ENCODE data around the gene ENTPD3.

Gene ENTPD3, protein sequence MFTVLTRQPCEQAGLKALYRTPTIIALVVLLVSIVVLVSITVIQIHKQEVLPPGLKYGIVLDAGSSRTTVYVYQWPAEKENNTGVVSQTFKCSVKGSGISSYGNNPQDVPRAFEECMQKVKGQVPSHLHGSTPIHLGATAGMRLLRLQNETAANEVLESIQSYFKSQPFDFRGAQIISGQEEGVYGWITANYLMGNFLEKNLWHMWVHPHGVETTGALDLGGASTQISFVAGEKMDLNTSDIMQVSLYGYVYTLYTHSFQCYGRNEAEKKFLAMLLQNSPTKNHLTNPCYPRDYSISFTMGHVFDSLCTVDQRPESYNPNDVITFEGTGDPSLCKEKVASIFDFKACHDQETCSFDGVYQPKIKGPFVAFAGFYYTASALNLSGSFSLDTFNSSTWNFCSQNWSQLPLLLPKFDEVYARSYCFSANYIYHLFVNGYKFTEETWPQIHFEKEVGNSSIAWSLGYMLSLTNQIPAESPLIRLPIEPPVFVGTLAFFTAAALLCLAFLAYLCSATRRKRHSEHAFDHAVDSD

DNA sequence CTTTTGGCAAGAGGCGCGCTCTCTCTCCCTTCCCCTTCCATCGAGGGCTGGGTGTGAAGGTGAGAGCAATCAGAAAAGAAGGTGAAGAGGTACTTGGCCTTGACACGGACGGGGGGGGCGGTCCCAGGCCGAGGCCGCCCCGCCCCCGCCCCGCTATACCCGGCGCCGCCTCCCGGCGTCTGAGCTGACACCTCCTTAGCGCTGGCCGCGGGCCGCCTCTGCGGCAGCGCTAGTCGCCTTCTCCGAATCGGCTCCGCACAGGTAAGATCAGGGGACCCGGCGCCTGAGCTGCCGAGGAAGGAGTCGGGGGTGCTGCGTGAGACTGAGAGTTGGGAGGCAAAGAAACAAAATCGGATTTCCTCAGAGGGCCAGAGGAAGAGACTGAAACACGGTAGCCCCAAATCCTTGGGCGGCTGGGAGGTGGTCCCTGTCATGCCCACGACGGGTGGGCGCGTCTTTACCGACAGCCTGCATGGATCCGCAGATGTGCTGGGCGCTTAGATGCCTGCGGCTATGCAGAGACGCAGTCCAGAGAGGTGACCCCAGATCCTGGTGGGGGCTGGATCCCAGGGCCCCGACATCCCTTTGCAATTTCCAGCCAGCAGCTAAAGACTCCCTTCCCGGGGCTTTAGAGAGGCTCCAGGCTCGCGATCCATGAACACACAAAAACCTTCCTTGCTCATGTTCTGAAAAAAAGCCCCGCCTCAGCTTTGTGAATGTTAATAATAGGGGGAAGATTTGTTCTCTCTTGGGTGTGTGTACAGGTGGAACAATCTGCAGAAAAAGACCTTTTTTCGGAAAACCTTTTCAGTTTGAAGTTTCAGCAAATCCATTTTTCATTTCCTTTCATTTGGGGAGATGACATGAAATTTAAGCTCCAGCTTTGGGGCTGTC lies at the start of gene ENTPD3:
ENTPD3 (plus strand) TSS at position 184 of the 894 bp plus-strand sequence. CDS start 874 bp downstream, outside the sequence.
- no peak for DNase-seq (ENCODE audit: low read depth)
- no peak within 1 kb of the TSS for H3K4me3 ChIP-seq (ENCODE audit: low read depth, low read length)

DNA sequence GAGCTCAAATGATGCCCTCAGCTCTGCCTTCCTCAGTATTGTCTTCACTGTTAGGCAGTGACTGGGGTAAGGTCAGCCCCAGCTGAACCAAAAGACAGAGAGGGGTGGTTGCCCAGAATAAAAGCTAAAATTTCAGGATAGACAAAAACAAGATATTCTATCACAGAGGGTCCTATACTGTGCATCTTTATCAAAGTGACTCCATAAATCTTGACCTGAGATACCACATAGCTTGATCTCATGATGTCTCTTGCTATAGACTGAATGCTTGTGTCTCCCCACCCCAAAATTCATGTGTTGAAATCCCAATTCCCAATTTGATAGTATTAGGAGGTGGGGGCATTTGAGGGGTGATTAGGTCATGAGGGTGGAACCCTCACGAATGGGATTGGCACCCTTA lies 47.1 kb upstream of the ENTPD3 start:
- no peak overlapping the region for H3K4me3 ChIP-seq (ENCODE audit: low read depth, low read length)
- no peak for DNase-seq (ENCODE audit: low read depth)
- TF ChIP-seq, protein P1, sequence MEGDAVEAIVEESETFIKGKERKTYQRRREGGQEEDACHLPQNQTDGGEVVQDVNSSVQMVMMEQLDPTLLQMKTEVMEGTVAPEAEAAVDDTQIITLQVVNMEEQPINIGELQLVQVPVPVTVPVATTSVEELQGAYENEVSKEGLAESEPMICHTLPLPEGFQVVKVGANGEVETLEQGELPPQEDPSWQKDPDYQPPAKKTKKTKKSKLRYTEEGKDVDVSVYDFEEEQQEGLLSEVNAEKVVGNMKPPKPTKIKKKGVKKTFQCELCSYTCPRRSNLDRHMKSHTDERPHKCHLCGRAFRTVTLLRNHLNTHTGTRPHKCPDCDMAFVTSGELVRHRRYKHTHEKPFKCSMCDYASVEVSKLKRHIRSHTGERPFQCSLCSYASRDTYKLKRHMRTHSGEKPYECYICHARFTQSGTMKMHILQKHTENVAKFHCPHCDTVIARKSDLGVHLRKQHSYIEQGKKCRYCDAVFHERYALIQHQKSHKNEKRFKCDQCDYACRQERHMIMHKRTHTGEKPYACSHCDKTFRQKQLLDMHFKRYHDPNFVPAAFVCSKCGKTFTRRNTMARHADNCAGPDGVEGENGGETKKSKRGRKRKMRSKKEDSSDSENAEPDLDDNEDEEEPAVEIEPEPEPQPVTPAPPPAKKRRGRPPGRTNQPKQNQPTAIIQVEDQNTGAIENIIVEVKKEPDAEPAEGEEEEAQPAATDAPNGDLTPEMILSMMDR (IDR thresholded peaks at IDR 0.05; ENCODE audit: insufficient read depth, low read depth, low read length, missing control alignments) = no peak

More for the DNA sequence above, at the start of gene ENTPD3:
- TF ChIP-seq, protein P1 (IDR thresholded peaks at IDR 0.05; ENCODE audit: insufficient read depth, low read depth, low read length, missing control alignments) = no peak

DNA sequence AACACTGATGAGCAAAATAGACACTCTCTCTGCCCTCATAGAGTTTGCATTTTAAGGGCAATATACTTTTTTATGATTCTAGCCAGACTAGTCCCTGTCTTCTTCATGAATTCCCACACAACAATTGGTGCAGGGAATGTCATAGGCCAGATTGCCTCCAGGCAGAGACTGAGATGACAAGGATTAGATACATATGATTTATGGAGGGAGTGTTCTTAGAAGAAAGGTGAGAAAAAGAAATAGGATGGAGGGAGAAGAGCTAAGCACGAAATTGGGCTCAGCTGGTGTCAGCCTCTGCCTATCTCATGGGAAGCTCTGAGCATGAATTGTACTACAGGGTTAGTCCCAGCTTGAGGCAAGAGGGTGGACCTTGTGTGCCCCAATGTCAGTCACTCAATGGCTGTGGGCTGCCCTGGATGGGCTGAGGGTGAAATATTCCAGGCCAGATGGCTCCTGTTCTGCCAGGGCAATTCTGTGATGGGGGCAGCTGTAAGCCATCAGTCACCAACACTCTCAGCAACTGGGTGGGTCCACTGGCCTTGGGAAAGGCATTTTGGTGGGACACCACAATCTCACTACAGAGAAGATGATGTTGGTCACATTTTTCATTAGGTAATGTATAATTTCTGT lies 46.3 kb upstream of the ENTPD3 start:
- no peak for DNase-seq (ENCODE audit: low read depth)
- TF ChIP-seq, protein P1 (IDR thresholded peaks at IDR 0.05; ENCODE audit: insufficient read depth, low read depth, low read length, missing control alignments) = no peak
- H3K4me3 ChIP-seq (ENCODE audit: low read depth, low read length) = no peak overlapping the region

DNA sequence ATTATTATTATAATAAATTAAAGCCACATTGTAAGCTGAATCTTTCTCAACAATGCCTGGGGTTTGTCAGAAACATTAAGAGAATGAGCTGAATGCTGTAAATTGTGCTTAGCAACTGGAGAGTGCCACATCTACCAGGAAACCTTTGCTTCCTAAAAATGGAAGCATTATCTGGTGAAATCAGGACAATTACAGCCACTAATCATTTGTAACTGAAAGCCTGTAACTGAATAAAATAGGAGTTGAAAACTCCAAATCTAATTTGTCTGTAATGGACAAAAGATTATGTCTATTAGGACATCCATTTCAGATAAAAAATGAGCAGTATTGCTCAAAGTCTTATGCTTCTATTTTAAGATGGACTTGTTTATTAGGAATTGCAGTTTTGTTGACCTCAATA lies 45.3 kb upstream of the ENTPD3 start:
- TF ChIP-seq, protein P1 (IDR thresholded peaks at IDR 0.05; ENCODE audit: insufficient read depth, low read depth, low read length, missing control alignments) = no peak
- no peak for DNase-seq (ENCODE audit: low read depth)
- no peak overlapping the region for H3K4me3 ChIP-seq (ENCODE audit: low read depth, low read length)

DNA sequence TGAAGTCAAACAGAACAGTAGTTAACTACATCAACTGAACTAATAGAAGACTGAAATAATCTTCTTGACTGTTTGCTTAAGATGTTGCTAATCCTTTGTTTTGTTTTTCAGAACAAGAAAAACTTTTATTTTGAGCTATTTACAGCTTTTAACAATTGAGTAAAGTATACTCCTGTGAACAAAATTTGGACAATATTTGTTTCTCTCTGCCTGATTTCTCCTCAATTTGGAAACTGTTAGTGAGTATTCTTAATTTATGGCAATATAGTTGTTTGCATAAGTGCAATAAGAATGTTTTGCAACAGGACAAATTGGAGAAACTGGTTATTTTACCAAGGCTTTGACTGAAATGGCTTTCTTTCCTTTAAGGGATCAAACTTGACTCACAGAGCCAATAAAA lies 36.5 kb upstream of the ENTPD3 start:
- no peak overlapping the region for H3K4me3 ChIP-seq (ENCODE audit: low read depth, low read length)
- DNase-seq (ENCODE audit: low read depth) = no peak
- TF ChIP-seq, protein P1 (IDR thresholded peaks at IDR 0.05; ENCODE audit: insufficient read depth, low read depth, low read length, missing control alignments) = no peak

DNA sequence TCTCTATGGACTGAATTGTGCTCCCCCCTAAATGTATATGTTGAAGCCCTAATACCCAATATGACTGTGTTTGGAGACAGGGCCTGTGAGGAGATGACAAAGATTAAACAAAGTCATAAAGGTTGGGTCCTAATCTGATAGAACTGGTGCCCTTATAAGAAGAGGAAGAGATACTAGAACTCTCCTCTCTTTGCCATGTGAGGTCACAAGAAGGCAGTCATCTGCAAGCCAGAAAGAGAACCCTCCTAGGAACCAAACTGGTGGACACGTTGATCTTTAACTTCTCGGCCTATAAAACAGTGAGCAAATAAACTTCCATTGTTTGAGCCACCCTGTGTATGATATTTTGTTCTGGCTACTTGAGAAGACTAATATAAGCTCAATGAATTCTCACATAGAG lies 31.6 kb upstream of the ENTPD3 start:
- no peak overlapping the region for H3K4me3 ChIP-seq (ENCODE audit: low read depth, low read length)
- TF ChIP-seq, protein P1 (IDR thresholded peaks at IDR 0.05; ENCODE audit: insufficient read depth, low read depth, low read length, missing control alignments) = no peak
- no peak for DNase-seq (ENCODE audit: low read depth)

Measured in GM12865 (cell line).